GM18870 (cell line): ENCODE results near the gene OR12D1.
"Not testable (repeated sequence)": the region's sequence is repeated elsewhere in the genome, so short reads cannot be mapped to it uniquely, and the experiment has no call there.

Source experiments
- ATAC-seq: cut with Tn5 transposase; IDR thresholded peaks from one replicate; pipeline ENCODE4 v1.9.1; 2021; ENCODE audit warnings: moderate library complexity; ENCODE audit not compliant: unreplicated experiment

OR12D1 gene

GRCh38 chr6:29414588-29414987 lies at the start of gene OR12D1:
Gene OR12D1, plus strand, starts transcription at chr6:29414928.
- ATAC-seq: no peak

GRCh38 chr6:29368765-29369164 lies 46.0 kb upstream of the OR12D1 start, which contains the start of gene OR5V1:
Gene OR5V1, minus strand, starts transcription at chr6:29368865. Its CDS starts 12,670 bp downstream, at chr6:29356195.
- no peak for ATAC-seq

- ATAC-seq: no peak
Measured at GRCh38 chr6:29375191-29375590, 39.5 kb upstream of the OR12D1 start, which contains the start of gene OR12D3. Gene OR12D3, minus strand, starts transcription at chr6:29375291. Its CDS starts 4 bp downstream, at chr6:29375287.

GRCh38 chr6:29376003-29376402 lies 38.7 kb upstream of the OR12D1 start:
- no peak for ATAC-seq

- ATAC-seq: no peak
Measured at GRCh38 chr6:29388533-29388932, 26.2 kb upstream of the OR12D1 start.

GRCh38 chr6:29395331-29395730 lies 19.4 kb upstream of the OR12D1 start, which contains the start of gene OR12D2:
Gene OR12D2, plus strand, starts transcription at chr6:29395631. Its CDS starts 1,069 bp downstream, at chr6:29396700.
- no peak for ATAC-seq

GRCh38 chr6:29399525-29399924 lies 15.2 kb upstream of the OR12D1 start:
- ATAC-seq: no peak

GRCh38 chr6:29403801-29404200 lies 10.9 kb upstream of the OR12D1 start:
- no peak for ATAC-seq

GRCh38 chr6:29419516-29419915 lies 4.8 kb downstream of the OR12D1 start:
- no peak for ATAC-seq

- ATAC-seq: no peak
Measured at GRCh38 chr6:29424168-29424567, 9.4 kb downstream of the OR12D1 start.

GRCh38 chr6:29424575-29424974 lies 9.8 kb downstream of the OR12D1 start:
- no peak for ATAC-seq

- no peak for ATAC-seq
Measured at GRCh38 chr6:29425075-29425474, 10.3 kb downstream of the OR12D1 start.

- no peak for ATAC-seq
Measured at GRCh38 chr6:29426654-29427053, 11.9 kb downstream of the OR12D1 start.

- ATAC-seq: not testable (repeated sequence)
Measured at GRCh38 chr6:29436730-29437129, 22.0 kb downstream of the OR12D1 start.

GRCh38 chr6:29439006-29439405 lies 24.3 kb downstream of the OR12D1 start, which contains the start of gene OR10C1:
Gene OR10C1, plus strand, starts transcription at chr6:29439306. Its CDS starts 710 bp downstream, at chr6:29440016.
- no peak for ATAC-seq

- no peak for ATAC-seq
Measured at GRCh38 chr6:29442719-29443118, 28.0 kb downstream of the OR12D1 start.

GRCh38 chr6:29444031-29444430 lies 29.3 kb downstream of the OR12D1 start:
- ATAC-seq: not testable (repeated sequence)

- ATAC-seq: no peak
Measured at GRCh38 chr6:29447670-29448069, 32.9 kb downstream of the OR12D1 start.

GRCh38 chr6:29451471-29452193 lies 36.9 kb downstream of the OR12D1 start:
- no peak for ATAC-seq

- ATAC-seq: no peak
Measured at GRCh38 chr6:29456971-29457370, 42.2 kb downstream of the OR12D1 start, which contains the start of the genes OR11A1 and OR2H1. Gene OR11A1, minus strand, starts transcription at chr6:29457071. Its CDS starts 29,430 bp downstream, at chr6:29427641. Gene OR2H1, plus strand, starts transcription at chr6:29457155. Its CDS starts 4,615 bp downstream, at chr6:29461770.

- no peak for ATAC-seq
Measured at GRCh38 chr6:29461021-29461814, 46.5 kb downstream of the OR12D1 start.
